GM21381 (cell line): ENCODE results near the gene PGK1.

Experiments
- ATAC-seq: cut with Tn5 transposase; IDR thresholded peaks from one replicate; pipeline ENCODE4 v1.9.1; 2021; ENCODE audit warnings: mild to moderate bottlenecking, moderate library complexity; ENCODE audit not compliant: unreplicated experiment

Gene PGK1

DNA sequence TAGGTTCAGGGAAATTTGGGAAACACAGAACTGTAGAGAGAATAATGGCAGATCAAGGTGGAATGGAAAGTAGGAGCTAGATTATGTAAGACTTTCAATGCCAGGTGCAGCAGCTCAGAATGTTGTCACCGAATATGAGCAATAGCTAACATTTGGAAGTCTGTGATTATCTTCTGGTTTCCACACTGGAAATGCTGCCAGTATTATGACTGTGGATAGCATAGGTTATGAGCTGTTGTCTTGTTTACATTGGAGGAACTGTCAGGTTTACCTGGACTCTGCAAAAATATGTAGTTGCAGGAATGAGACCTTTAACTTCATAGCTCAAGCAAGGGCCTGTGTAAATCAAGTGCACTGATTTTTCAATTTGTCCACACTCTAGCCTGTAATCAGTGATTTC, 61.4 kb downstream of the PGK1 start:
- ATAC-seq: no peak

DNA sequence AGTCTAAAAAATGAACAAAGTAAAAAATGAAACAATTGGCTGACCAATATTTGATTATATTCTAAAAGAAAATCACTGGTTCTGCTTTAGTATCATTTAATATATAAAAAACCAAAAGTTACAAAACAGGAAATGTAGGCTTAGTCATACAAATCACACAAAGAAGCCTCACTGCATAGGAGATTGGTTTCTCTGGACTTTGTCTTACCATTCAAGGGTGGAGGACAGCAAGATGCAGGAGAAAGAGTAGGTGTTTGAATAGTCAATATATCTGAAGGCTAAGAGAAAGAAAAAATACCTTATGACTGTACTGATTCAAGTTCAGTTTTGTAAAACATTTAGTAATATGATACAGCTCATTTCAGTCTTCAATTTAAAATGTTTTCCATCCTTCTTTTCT, 64.0 kb downstream of the PGK1 start:
- no peak for ATAC-seq
